Left colon (tissue), 2 donors: ENCODE data around the gene SS18L1. TPM values are rescaled to one million over a fixed set of nuclear protein-coding genes. Genes with fewer than 3 reads are reported as not detected.
A peak's percentile ranks its signal among the peaks of the same experiment; 100 is the strongest.

Experiments used
- ATAC-seq: fragments of 200-7000 bp; cut with Tn5 transposase; one replicate; pipeline ENCODE4 v1.9.1; 2020; ENCODE audit warnings: mild to moderate bottlenecking, moderate library complexity
- DNase-seq, 2 donors: peaks; one replicate each; pipeline ENCODE4 v3.0.0-alpha.2; 2020
- intact Hi-C, 2 donors: fragments of 100-400 bp; cut with DNase I in 1 of 2; cut with micrococcal nuclease in 1 of 2; formaldehyde crosslinking; loops; one replicate each; pipeline versions ENCODE4 v1.11.2 to v1.14.0; 2022; cut with DNase I, micrococcal nuclease
- total RNA-seq, 2 donors: library from RNA; stranded (reverse); fragmentation: NEBNext Ultra II Directional; extraction: Animal tissue kit (Norgen Biotek cat#: 25700); gene quantifications; one replicate each; pipeline ENCODE4 v1.2.1, GENCODE V29; 2021
- donor health status: DM: no; HTN: no; CAD: no.
- donor health status: DM: yes; HTN: yes; CAD: no.

Gene SS18L1
- total RNA-seq, 2 donors from 2014 or later: 11.3 to 17.2 TPM

- DNase-seq (no peak), ATAC-seq (no peak)
- intact Hi-C loops: no loop called here
Observed at GRCh38 chr20:62161347-62161746, 17.8 kb downstream of the SS18L1 start.

GRCh38 chr20:62162765-62163484, 19.4 kb downstream of the SS18L1 start:
- ATAC-seq (no peak), DNase-seq (no peak)
- intact Hi-C loops: no loop called here

GRCh38 chr20:62163485-62163865, 19.9 kb downstream of the SS18L1 start:
- DNase-seq (no peak), ATAC-seq (no peak)
- intact Hi-C loops: no loop called here

GRCh38 chr20:62163986-62164762, 20.6 kb downstream of the SS18L1 start:
- ATAC-seq (peak; percentile 27), DNase-seq (no peak)
- intact Hi-C loops: no loop called here

- intact Hi-C loops: no loop called here
- DNase-seq (no peak), ATAC-seq (no peak)
Observed at GRCh38 chr20:62164879-62165761, 21.6 kb downstream of the SS18L1 start.

GRCh38 chr20:62165762-62166399, 22.3 kb downstream of the SS18L1 start:
- DNase-seq (no peak), ATAC-seq (no peak)
- intact Hi-C loops: no loop called here

- no peak for ATAC-seq
- intact Hi-C loops: no loop called here
Observed at GRCh38 chr20:62167474-62167873, 23.9 kb downstream of the SS18L1 start.

GRCh38 chr20:62168061-62168460, 24.5 kb downstream of the SS18L1 start:
- no peak for DNase-seq
- no peak for ATAC-seq
- intact Hi-C loops: no loop called here

More at GRCh38 chr20:62167474-62167873, 23.9 kb downstream of the SS18L1 start:
- no peak for DNase-seq

GRCh38 chr20:62168890-62169435, 25.4 kb downstream of the SS18L1 start:
- DNase-seq (no peak), ATAC-seq (no peak)
- intact Hi-C loops: no loop called here

- intact Hi-C loops: no loop called here
- DNase-seq (no peak), ATAC-seq (no peak)
Observed at GRCh38 chr20:62170536-62170935, 27.0 kb downstream of the SS18L1 start.

- intact Hi-C loops: no loop called here
- DNase-seq (no peak), ATAC-seq (no peak)
Observed at GRCh38 chr20:62171245-62171644, 27.7 kb downstream of the SS18L1 start.

GRCh38 chr20:62172666-62173065, 29.1 kb downstream of the SS18L1 start:
- intact Hi-C loops: no loop called here
- DNase-seq (no peak), ATAC-seq (no peak)

- intact Hi-C loops: no loop called here
- no peak for ATAC-seq
- no peak for DNase-seq
Observed at GRCh38 chr20:62174021-62174804, 30.6 kb downstream of the SS18L1 start.

GRCh38 chr20:62174870-62175624, 31.5 kb downstream of the SS18L1 start:
- intact Hi-C loops: no loop called here
- DNase-seq (no peak), ATAC-seq (no peak)

GRCh38 chr20:62175711-62176110, 32.1 kb downstream of the SS18L1 start:
- no peak for DNase-seq
- no peak for ATAC-seq
- intact Hi-C loops: no loop called here

GRCh38 chr20:62176866-62177265, 33.3 kb downstream of the SS18L1 start:
- intact Hi-C loops: no loop called here
- ATAC-seq: no peak
- no peak for DNase-seq

GRCh38 chr20:62177307-62177706, 33.7 kb downstream of the SS18L1 start:
- no peak for ATAC-seq
- no peak for DNase-seq
- intact Hi-C loops: no loop called here
